Measurements from ENCODE around the gene HOXC5. TPM values are rescaled to one million over a fixed set of nuclear protein-coding genes. Genes with fewer than 3 reads are reported as not detected.
A peak's percentile ranks its signal among the peaks of the same experiment; 100 is the strongest.

The HOXC5 gene
- total RNA-seq, 2 donors from 2014 or later = not detected

GRCh38 chr12:54047964-54048303 is 15.1 kb downstream of the HOXC5 start:
- Mint-ChIP-seq H3K27me3 (ENCODE audit: insufficient read depth) (peaks cover 100% of the 10 kb centered on the region), H3K27ac (no peak overlapping the region), H3K4me1 (peaks cover 7% of the 10 kb centered on the region), H3K36me3 (ENCODE audit: low read depth) (no peaks in the 10 kb centered on the region), H3K4me3 (no peak overlapping the region), H3K9me3 (no peaks in the 10 kb centered on the region)
- no peak overlapping the region for H3K9ac ChIP-seq (ENCODE audit: extremely low read depth, low read length, poor library complexity, severe bottlenecking)
- H3K27ac ChIP-seq (ENCODE audit: low read depth, low read length) = no peak overlapping the region
- WGBS, 2 experiments (ENCODE audit: insufficient coverage in 1 of 2, insufficient read length in 1 of 2) = 8 to 17% methylated on average over 2 to 8 of the region's 8 CpGs
- peaks cover 100% of the 10 kb centered on the region for H3K27me3 ChIP-seq (ENCODE audit: control insufficient read depth, insufficient read depth, low read length, poor library complexity, severe bottlenecking)
- peak; percentile 63 for DNase-seq
- H3K9me3 ChIP-seq (ENCODE audit: control insufficient read depth, low read length) = no peaks in the 10 kb centered on the region
- no peaks in the 10 kb centered on the region for H3K36me3 ChIP-seq (ENCODE audit: control insufficient read depth, insufficient read depth, low read length)
- H3K4me1 ChIP-seq (ENCODE audit: control insufficient read depth, insufficient read depth, low read length) = no peaks in the 10 kb centered on the region
- TF ChIP-seq, protein P1, sequence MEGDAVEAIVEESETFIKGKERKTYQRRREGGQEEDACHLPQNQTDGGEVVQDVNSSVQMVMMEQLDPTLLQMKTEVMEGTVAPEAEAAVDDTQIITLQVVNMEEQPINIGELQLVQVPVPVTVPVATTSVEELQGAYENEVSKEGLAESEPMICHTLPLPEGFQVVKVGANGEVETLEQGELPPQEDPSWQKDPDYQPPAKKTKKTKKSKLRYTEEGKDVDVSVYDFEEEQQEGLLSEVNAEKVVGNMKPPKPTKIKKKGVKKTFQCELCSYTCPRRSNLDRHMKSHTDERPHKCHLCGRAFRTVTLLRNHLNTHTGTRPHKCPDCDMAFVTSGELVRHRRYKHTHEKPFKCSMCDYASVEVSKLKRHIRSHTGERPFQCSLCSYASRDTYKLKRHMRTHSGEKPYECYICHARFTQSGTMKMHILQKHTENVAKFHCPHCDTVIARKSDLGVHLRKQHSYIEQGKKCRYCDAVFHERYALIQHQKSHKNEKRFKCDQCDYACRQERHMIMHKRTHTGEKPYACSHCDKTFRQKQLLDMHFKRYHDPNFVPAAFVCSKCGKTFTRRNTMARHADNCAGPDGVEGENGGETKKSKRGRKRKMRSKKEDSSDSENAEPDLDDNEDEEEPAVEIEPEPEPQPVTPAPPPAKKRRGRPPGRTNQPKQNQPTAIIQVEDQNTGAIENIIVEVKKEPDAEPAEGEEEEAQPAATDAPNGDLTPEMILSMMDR (conservative IDR thresholded peaks at IDR 0.05) = no peak
- no peak overlapping the region for H3K4me3 ChIP-seq (ENCODE audit: low read length)

- no peaks in the 10 kb centered on the region for H3K4me1 ChIP-seq (ENCODE audit: control insufficient read depth, insufficient read depth, low read length)
- Mint-ChIP-seq H3K4me1 (peaks cover 7% of the 10 kb centered on the region), H3K36me3 (ENCODE audit: low read depth) (no peaks in the 10 kb centered on the region), H3K27ac (no peak overlapping the region), H3K4me3 (no peak overlapping the region), H3K27me3 (ENCODE audit: insufficient read depth) (peaks cover 100% of the 10 kb centered on the region), H3K9me3 (no peaks in the 10 kb centered on the region)
- H3K9me3 ChIP-seq (ENCODE audit: control insufficient read depth, low read length) = no peaks in the 10 kb centered on the region
- H3K4me3 ChIP-seq (ENCODE audit: low read length) = no peak overlapping the region
- no peak overlapping the region for H3K27ac ChIP-seq (ENCODE audit: low read depth, low read length)
- DNase-seq = no peak
- WGBS, 2 experiments (ENCODE audit: insufficient coverage in 1 of 2, insufficient read length in 1 of 2) = 8 to 18% methylated on average over 3 of the region's 3 CpGs
- no peak overlapping the region for H3K9ac ChIP-seq (ENCODE audit: extremely low read depth, low read length, poor library complexity, severe bottlenecking)
- TF ChIP-seq, protein P1 (conservative IDR thresholded peaks at IDR 0.05) = no peak
- H3K36me3 ChIP-seq (ENCODE audit: control insufficient read depth, insufficient read depth, low read length) = no peaks in the 10 kb centered on the region
- H3K27me3 ChIP-seq (ENCODE audit: control insufficient read depth, insufficient read depth, low read length, poor library complexity, severe bottlenecking) = peaks cover 100% of the 10 kb centered on the region
Observed at GRCh38 chr12:54048406-54049093, 15.7 kb downstream of the HOXC5 start.

DNA sequence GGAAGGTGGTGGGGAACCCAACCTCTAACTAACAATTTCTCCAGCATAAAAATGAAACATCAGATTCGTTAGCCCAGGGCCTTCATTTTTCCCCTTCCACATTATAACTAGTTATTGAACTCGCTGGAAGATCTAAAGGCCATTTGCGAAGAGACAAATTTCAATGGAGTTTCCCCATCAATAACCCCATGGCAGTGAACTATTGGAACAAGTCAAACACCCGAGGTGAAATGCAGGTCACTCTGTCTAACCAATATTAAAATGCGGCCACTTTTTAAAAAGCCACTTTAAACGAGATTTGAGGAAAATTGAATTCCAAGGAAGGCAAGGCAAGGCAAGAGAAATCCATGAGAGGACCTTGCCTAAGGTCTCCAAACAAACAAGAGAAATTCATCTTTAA is 16.3 kb downstream of the HOXC5 start:
- Mint-ChIP-seq H3K4me1 (peaks cover 7% of the 10 kb centered on the region), H3K27me3 (ENCODE audit: insufficient read depth) (peaks cover 100% of the 10 kb centered on the region), H3K27ac (no peak overlapping the region), H3K36me3 (ENCODE audit: low read depth) (no peaks in the 10 kb centered on the region), H3K4me3 (no peak overlapping the region), H3K9me3 (no peaks in the 10 kb centered on the region)
- WGBS, 2 experiments (ENCODE audit: insufficient coverage in 1 of 2, insufficient read length in 1 of 2) = 30 to 36% methylated on average over 4 to 6 of the region's 6 CpGs
- Histone ChIP-seq H3K27me3 (ENCODE audit: control insufficient read depth, insufficient read depth, low read length, poor library complexity, severe bottlenecking) (peaks cover 100% of the 10 kb centered on the region), H3K4me3 (ENCODE audit: low read length) (no peak overlapping the region), H3K9ac (ENCODE audit: extremely low read depth, low read length, poor library complexity, severe bottlenecking) (no peak overlapping the region), H3K9me3 (ENCODE audit: control insufficient read depth, low read length) (no peaks in the 10 kb centered on the region), H3K36me3 (ENCODE audit: control insufficient read depth, insufficient read depth, low read length) (no peaks in the 10 kb centered on the region), H3K4me1 (ENCODE audit: control insufficient read depth, insufficient read depth, low read length) (no peaks in the 10 kb centered on the region), H3K27ac (ENCODE audit: low read depth, low read length) (no peak overlapping the region)
- no peak for DNase-seq
- TF ChIP-seq, protein P1 (conservative IDR thresholded peaks at IDR 0.05) = no peak
